HepG2 (cell line): ENCODE results near the gene ASTN2. TPM values are rescaled to one million over a fixed set of nuclear protein-coding genes. Genes with fewer than 3 reads are reported as not detected.

Experiments used
- CBX2 ChIP-seq, 2 experiments: fragments of 200-600 bp in 1 of 2; sonication (generic); formaldehyde crosslinking in 1 of 2; IDR thresholded peaks; 2 replicates each; pipeline versions ENCODE4 v1.7.0 to v1.8.1; 2018 to 2022; ENCODE audit warnings: low read depth in 2 of 2, low read length in 1 of 2, mild to moderate bottlenecking in 1 of 2, missing genetic modification reagents in 1 of 2
- FOSL1 ChIP-seq: sonication (generic); formaldehyde crosslinking; IDR thresholded peaks from 2 replicates; pipeline ENCODE4 v1.9.0; 2021; ENCODE audit warnings: missing genetic modification reagents, borderline replicate concordance
- GATAD2A ChIP-seq: IDR thresholded peaks from 2 replicates; pipeline ENCODE4 v1.6.1; 2016
- GFI1 ChIP-seq: sonication (generic); formaldehyde crosslinking; IDR thresholded peaks from 2 replicates; pipeline ENCODE4 v1.5.0; 2020; ENCODE audit warnings: missing genetic modification reagents, mild to moderate bottlenecking, borderline replicate concordance
- HNRNPK ChIP-seq: fragments of 200-400 bp; formaldehyde crosslinking; IDR thresholded peaks from 2 replicates; pipeline ENCODE4 v1.6.1; 2018; ENCODE audit warnings: low read length, low read depth, moderate library complexity, mild to moderate bottlenecking; ENCODE audit not compliant: poor library complexity, severe bottlenecking
- MAX ChIP-seq: IDR thresholded peaks from 2 replicates; pipeline ENCODE4 v1.6.1; 2012; ENCODE audit warnings: inconsistent platforms
- MTF1 ChIP-seq: sonication (generic); formaldehyde crosslinking; IDR thresholded peaks from 2 replicates; pipeline ENCODE4 v1.5.0; 2020; ENCODE audit warnings: missing genetic modification reagents
- MYNN ChIP-seq: sonication (generic); formaldehyde crosslinking; IDR thresholded peaks from 2 replicates; pipeline ENCODE4 v1.4.0; 2020; ENCODE audit warnings: mild to moderate bottlenecking, low read depth, missing genetic modification reagents
- MZF1 ChIP-seq: sonication (generic); formaldehyde crosslinking; IDR thresholded peaks from 2 replicates; pipeline ENCODE4 v1.8.1; 2023; ENCODE audit warnings: mild to moderate bottlenecking, missing genetic modification reagents, borderline replicate concordance
- PCBP1 ChIP-seq: fragments of 200-400 bp; formaldehyde crosslinking; IDR thresholded peaks from 2 replicates; pipeline ENCODE4 v1.6.1; 2017; ENCODE audit warnings: mild to moderate bottlenecking, low read depth, low read length, borderline replicate concordance
- SP1 ChIP-seq, 2 experiments: fragments of 450-650 bp in 1 of 2; sonication (generic) in 1 of 2; formaldehyde crosslinking in 1 of 2; IDR thresholded peaks; 2 replicates each; pipeline versions ENCODE4 v1.4.0 to v1.6.1; 2016 to 2020; ENCODE audit warnings: missing genetic modification reagents in 1 of 2
- YY1 ChIP-seq: IDR thresholded peaks from 2 replicates; pipeline ENCODE4 v1.6.1; 2011; ENCODE audit warnings: low read length, low read depth, moderate library complexity, mild to moderate bottlenecking; ENCODE audit not compliant: insufficient read depth, insufficient replicate concordance
- ZFY ChIP-seq: sonication (generic); formaldehyde crosslinking; IDR thresholded peaks from 2 replicates; pipeline ENCODE4 v1.4.0; 2020; ENCODE audit warnings: missing genetic modification reagents
- ZNF737 ChIP-seq: sonication (generic); formaldehyde crosslinking; IDR thresholded peaks from 2 replicates; pipeline ENCODE4 v1.5.0; 2020; ENCODE audit warnings: missing genetic modification reagents, mild to moderate bottlenecking, borderline replicate concordance
- ZNF839 ChIP-seq: sonication (generic); formaldehyde crosslinking; IDR thresholded peaks from 2 replicates; pipeline ENCODE4 v1.4.0; 2020; ENCODE audit warnings: missing genetic modification reagents, mild to moderate bottlenecking, borderline replicate concordance
- polyA plus RNA-seq, 8 experiments: library from polyadenylated mRNA; depleted of rRNA in 3 of 8; stranded (reverse) in 7 of 8; unstranded in 1 of 8; fragments of >200 nt; fragmentation: Illumina TruSeq in 4 of 8; extraction: Trizol in 4 of 8; gene quantifications; 2 replicates each; pipeline versions ENCODE4 v1.2.1 to v1.2.3, GENCODE V29; 2011 to 2016; ENCODE audit warnings: low read depth in 4 of 8, missing spikeins in 1 of 8, mixed read lengths in 1 of 8; ENCODE audit not compliant: insufficient read depth in 1 of 8
- total RNA-seq, 5 experiments: library from RNA; depleted of rRNA; stranded (reverse); fragments of >200 nt; fragmentation: Illumina TruSeq; extraction: Trizol; gene quantifications; 2 replicates each; pipeline ENCODE4 v1.2.3, GENCODE V29; 2016; ENCODE audit warnings: low read depth in 1 of 5
- TF ChIP-seq, protein P1 (sequence below): sonication (generic); formaldehyde crosslinking; IDR thresholded peaks from 2 replicates; pipeline ENCODE4 v1.4.0; 2020; ENCODE audit warnings: low read depth, missing genetic modification reagents
- TF ChIP-seq, protein P2 (sequence below): IDR thresholded peaks from 2 replicates; pipeline ENCODE4 v1.6.1; 2018; ENCODE audit warnings: missing genetic modification reagents, mild to moderate bottlenecking, missing compliant biosample characterization
- TF ChIP-seq, protein P3 (sequence below): IDR thresholded peaks from 2 replicates; pipeline ENCODE4 v1.6.1; 2016; ENCODE audit warnings: low read depth, missing genetic modification reagents, missing compliant biosample characterization

Gene ASTN2
- total and polyA plus RNA-seq, 2 of the 13 experiments (the other 11 are each of a cell fraction or from before 2014, with no cell fraction given): 5.2 to 13.5 TPM

DNA sequence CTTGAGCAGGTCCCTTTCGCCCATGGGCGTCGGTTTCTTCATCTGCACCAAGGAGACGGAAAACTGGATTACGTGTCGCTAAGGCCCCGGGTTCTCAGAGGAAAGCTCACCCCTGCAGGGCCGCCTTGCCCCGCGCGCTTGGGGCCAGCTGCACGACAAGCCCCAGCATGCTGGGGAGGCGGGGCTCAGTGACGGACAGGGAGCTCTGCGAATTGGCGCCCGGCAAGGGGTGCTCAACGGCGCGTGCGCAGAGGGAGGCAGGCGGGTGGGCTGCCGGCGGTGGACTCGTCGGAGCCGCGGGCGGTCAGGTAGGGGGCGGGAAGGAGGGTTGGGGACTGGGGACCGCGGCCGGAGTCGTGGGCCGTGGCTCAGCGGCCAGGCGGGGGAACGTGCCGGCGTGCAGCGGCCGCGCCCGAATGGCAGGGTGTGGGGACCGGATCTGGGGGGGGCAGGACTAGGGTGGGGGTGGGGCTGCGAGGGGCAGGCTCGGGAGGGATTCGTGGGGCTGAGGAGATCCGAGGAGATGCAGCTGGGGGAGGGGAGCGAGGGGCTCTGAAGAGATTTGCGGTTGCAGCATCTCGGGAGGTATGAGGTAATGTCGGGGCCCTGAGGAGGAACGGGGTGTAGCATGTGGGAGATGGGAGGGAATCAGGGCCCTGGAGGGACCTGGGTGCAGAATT, 727.6 kb downstream of the ASTN2 start, which contains the start of gene TRIM32 (continued):
- TF ChIP-seq YY1: peak; percentile 54
- no peak for TF ChIP-seq ZNF839 (CRISPR knock-in tag)
- TF ChIP-seq GATAD2A (CRISPR knock-in tag): no peak
- TF ChIP-seq PCBP1: no peak
- 0 out of 2 replicates have a peak, but pooled peaks have one; percentile 50 for TF ChIP-seq MYNN (CRISPR knock-in tag)
- TF ChIP-seq, protein P1, sequence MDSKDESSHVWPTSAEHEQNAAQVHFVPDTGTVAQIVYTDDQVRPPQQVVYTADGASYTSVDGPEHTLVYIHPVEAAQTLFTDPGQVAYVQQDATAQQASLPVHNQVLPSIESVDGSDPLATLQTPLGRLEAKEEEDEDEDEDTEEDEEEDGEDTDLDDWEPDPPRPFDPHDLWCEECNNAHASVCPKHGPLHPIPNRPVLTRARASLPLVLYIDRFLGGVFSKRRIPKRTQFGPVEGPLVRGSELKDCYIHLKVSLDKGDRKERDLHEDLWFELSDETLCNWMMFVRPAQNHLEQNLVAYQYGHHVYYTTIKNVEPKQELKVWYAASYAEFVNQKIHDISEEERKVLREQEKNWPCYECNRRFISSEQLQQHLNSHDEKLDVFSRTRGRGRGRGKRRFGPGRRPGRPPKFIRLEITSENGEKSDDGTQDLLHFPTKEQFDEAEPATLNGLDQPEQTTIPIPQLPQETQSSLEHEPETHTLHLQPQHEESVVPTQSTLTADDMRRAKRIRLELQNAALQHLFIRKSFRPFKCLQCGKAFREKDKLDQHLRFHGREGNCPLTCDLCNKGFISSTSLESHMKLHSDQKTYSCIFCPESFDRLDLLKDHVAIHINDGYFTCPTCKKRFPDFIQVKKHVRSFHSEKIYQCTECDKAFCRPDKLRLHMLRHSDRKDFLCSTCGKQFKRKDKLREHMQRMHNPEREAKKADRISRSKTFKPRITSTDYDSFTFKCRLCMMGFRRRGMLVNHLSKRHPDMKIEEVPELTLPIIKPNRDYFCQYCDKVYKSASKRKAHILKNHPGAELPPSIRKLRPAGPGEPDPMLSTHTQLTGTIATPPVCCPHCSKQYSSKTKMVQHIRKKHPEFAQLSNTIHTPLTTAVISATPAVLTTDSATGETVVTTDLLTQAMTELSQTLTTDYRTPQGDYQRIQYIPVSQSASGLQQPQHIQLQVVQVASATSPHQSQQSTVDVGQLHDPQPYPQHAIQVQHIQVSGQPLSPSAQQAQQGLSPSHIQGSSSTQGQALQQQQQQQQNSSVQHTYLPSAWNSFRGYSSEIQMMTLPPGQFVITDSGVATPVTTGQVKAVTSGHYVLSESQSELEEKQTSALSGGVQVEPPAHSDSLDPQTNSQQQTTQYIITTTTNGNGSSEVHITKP (CRISPR knock-in tag): 0 out of 2 replicates have a peak, but pooled peaks have one; percentile 27
- no peak for TF ChIP-seq ZNF737 (CRISPR knock-in tag)
- TF ChIP-seq, protein P2, sequence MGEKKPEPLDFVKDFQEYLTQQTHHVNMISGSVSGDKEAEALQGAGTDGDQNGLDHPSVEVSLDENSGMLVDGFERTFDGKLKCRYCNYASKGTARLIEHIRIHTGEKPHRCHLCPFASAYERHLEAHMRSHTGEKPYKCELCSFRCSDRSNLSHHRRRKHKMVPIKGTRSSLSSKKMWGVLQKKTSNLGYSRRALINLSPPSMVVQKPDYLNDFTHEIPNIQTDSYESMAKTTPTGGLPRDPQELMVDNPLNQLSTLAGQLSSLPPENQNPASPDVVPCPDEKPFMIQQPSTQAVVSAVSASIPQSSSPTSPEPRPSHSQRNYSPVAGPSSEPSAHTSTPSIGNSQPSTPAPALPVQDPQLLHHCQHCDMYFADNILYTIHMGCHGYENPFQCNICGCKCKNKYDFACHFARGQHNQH (CRISPR knock-in tag): peak; percentile 59; the same call in 1 of the 2 replicates
- no peak for TF ChIP-seq CBX2 (IDR thresholded peaks at IDR 0.05; ENCODE audit: low read depth, low read length)
- TF ChIP-seq CBX2 (CRISPR knock-in tag; IDR thresholded peaks at IDR 0.05; ENCODE audit: low read depth): no peak
- no peak for TF ChIP-seq MZF1
- no peak for TF ChIP-seq MTF1 (CRISPR knock-in tag)
- no peak for TF ChIP-seq SP1 (IDR thresholded peaks at IDR 0.05)
- peak; percentile 54 for TF ChIP-seq SP1 (CRISPR knock-in tag; IDR thresholded peaks at IDR 0.05)
- TF ChIP-seq HNRNPK: peak; percentile 94
- TF ChIP-seq FOSL1: no peak
- TF ChIP-seq GFI1: no peak
- TF ChIP-seq, protein P3, sequence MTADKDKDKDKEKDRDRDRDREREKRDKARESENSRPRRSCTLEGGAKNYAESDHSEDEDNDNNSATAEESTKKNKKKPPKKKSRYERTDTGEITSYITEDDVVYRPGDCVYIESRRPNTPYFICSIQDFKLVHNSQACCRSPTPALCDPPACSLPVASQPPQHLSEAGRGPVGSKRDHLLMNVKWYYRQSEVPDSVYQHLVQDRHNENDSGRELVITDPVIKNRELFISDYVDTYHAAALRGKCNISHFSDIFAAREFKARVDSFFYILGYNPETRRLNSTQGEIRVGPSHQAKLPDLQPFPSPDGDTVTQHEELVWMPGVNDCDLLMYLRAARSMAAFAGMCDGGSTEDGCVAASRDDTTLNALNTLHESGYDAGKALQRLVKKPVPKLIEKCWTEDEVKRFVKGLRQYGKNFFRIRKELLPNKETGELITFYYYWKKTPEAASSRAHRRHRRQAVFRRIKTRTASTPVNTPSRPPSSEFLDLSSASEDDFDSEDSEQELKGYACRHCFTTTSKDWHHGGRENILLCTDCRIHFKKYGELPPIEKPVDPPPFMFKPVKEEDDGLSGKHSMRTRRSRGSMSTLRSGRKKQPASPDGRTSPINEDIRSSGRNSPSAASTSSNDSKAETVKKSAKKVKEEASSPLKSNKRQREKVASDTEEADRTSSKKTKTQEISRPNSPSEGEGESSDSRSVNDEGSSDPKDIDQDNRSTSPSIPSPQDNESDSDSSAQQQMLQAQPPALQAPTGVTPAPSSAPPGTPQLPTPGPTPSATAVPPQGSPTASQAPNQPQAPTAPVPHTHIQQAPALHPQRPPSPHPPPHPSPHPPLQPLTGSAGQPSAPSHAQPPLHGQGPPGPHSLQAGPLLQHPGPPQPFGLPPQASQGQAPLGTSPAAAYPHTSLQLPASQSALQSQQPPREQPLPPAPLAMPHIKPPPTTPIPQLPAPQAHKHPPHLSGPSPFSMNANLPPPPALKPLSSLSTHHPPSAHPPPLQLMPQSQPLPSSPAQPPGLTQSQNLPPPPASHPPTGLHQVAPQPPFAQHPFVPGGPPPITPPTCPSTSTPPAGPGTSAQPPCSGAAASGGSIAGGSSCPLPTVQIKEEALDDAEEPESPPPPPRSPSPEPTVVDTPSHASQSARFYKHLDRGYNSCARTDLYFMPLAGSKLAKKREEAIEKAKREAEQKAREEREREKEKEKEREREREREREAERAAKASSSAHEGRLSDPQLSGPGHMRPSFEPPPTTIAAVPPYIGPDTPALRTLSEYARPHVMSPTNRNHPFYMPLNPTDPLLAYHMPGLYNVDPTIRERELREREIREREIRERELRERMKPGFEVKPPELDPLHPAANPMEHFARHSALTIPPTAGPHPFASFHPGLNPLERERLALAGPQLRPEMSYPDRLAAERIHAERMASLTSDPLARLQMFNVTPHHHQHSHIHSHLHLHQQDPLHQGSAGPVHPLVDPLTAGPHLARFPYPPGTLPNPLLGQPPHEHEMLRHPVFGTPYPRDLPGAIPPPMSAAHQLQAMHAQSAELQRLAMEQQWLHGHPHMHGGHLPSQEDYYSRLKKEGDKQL (CRISPR knock-in tag): no peak
- TF ChIP-seq ZFY (CRISPR knock-in tag): peak; percentile 81
- TF ChIP-seq MAX: peak; percentile 94
